H1 (cell line): Measurements from ENCODE around the gene KLHDC10. TPM values are rescaled to one million over a fixed set of nuclear protein-coding genes. Genes with fewer than 3 reads are reported as not detected.

ENCODE experiments used
- CTCF ChIA-PET: fragments of 300-600 bp; sonication (Branson Sonifier 250); formaldehyde crosslinking; loops from one replicate; lab custom pipeline; 2021; ENCODE audit not compliant: partially characterized antibody; lab: Charles Lee
- POLR2A ChIA-PET: fragments of 300-600 bp; sonication (Branson Sonifier 250); formaldehyde crosslinking; loops from one replicate; lab custom pipeline; 2021; ENCODE audit warnings: inconsistent platforms; ENCODE audit not compliant: partially characterized antibody; lab: Charles Lee
- DNase-seq, 2 experiments: peaks; one replicate each; pipeline versions ENCODE4 v3.0.0 to v3.0.0-alpha.2; 2010 to 2022; ENCODE audit warnings: low spot score in 2 of 2, low read depth in 1 of 2, mixed read lengths in 1 of 2
- FAIRE-seq: peaks from 2 replicates; lab custom pipeline; 2011; peaks lifted over from hg19 to GRCh38; lab: Jason Lieb, UNC
- H2AFZ ChIP-seq: 2 replicates; pipeline ENCODE4 v1.8.1; 2012; ENCODE audit warnings: low read length, inconsistent platforms
- H2AK5ac ChIP-seq: 2 replicates; pipeline ENCODE4 v1.6.1; 2013; ENCODE audit warnings: low read depth, low read length
- H2BK120ac ChIP-seq: replicated peaks from 2 replicates; pipeline ENCODE3; 2013; ENCODE audit warnings: low read depth, low read length, inconsistent platforms
- H2BK12ac ChIP-seq: 2 replicates; pipeline ENCODE4 v1.6.1; 2013; ENCODE audit warnings: low read depth, low read length
- H2BK15ac ChIP-seq: 2 replicates; pipeline ENCODE4 v1.6.1; 2013; ENCODE audit warnings: low read length
- H2BK20ac ChIP-seq: 2 replicates; pipeline ENCODE4 v1.6.1; 2013; ENCODE audit warnings: low read length
- H2BK5ac ChIP-seq: 2 replicates; pipeline ENCODE4 v1.6.1; 2013; ENCODE audit warnings: low read depth, low read length
- H3K14ac ChIP-seq: 2 replicates; pipeline ENCODE4 v1.6.1; 2013; ENCODE audit warnings: inconsistent platforms; ENCODE audit not compliant: insufficient read length
- H3K18ac ChIP-seq: 2 replicates; pipeline ENCODE4 v1.6.1; 2013; ENCODE audit warnings: low read length; ENCODE audit errors: extremely low read depth
- H3K23ac ChIP-seq: 2 replicates; pipeline ENCODE4 v1.6.1; 2013; ENCODE audit warnings: inconsistent platforms; ENCODE audit not compliant: insufficient read length
- H3K23me2 ChIP-seq: 2 replicates; pipeline ENCODE4 v1.6.1; 2013; ENCODE audit warnings: low read depth, low read length
- H3K27ac ChIP-seq: 2 replicates; pipeline ENCODE4 v1.6.1; 2011; ENCODE audit warnings: low read depth, low read length, inconsistent platforms
- H3K27me3 ChIP-seq, 4 experiments: replicated peaks in 1 of 4; 1 replicate in 1 of 4; 2 replicates in 3 of 4; pipeline versions ENCODE4 v1.6.1 to v1.8.1; 2011 to 2013; ENCODE audit warnings: low read length in 3 of 4, mild to moderate bottlenecking in 3 of 4, inconsistent platforms in 2 of 4, mixed read lengths in 2 of 4, moderate library complexity in 1 of 4; ENCODE audit not compliant: control insufficient read depth in 3 of 4, insufficient read depth in 3 of 4; ENCODE audit errors: extremely low read depth in 1 of 4
- H3K36me3 ChIP-seq, 4 experiments: 2 replicates each; pipeline versions ENCODE4 v1.6.1 to v1.8.1; 2011 to 2013; ENCODE audit warnings: mild to moderate bottlenecking in 4 of 4, low read length in 3 of 4, moderate library complexity in 2 of 4, control low read depth in 1 of 4, inconsistent platforms in 1 of 4; ENCODE audit not compliant: insufficient read depth in 4 of 4, control insufficient read depth in 2 of 4
- H3K4ac ChIP-seq: replicated peaks from 2 replicates; pipeline ENCODE3; 2013; ENCODE audit warnings: low read length, low read depth, mixed read lengths, inconsistent platforms; ENCODE audit not compliant: insufficient read length
- H3K4me1 ChIP-seq, 4 experiments: replicated peaks in 1 of 4; 1 replicate in 1 of 4; 2 replicates in 3 of 4; pipeline versions ENCODE4 v1.6.1 to v1.8.1; 2011 to 2013; ENCODE audit warnings: low read length in 3 of 4, inconsistent platforms in 2 of 4, mixed read lengths in 1 of 4; ENCODE audit not compliant: insufficient read depth in 4 of 4, control insufficient read depth in 3 of 4
- H3K4me2 ChIP-seq, 2 experiments: 2 replicates each; pipeline versions ENCODE4 v1.6.1 to v1.8.1; 2011 to 2013; ENCODE audit warnings: low read depth in 2 of 2, low read length in 2 of 2, control low read depth in 1 of 2, inconsistent platforms in 1 of 2, mild to moderate bottlenecking in 1 of 2; ENCODE audit not compliant: insufficient read depth in 1 of 2
- H3K4me3 ChIP-seq, 4 experiments: fragments of 200-600, 300-600 bp in 1 of 4; sonication (generic), shearing (Covaris generic), sonication (Bioruptor Twin) in 1 of 4; 2 replicates each; pipeline versions ENCODE4 v1.5.1 to v1.8.1; 2011 to 2016; ENCODE audit warnings: low read length in 4 of 4, low read depth in 3 of 4, control low read depth in 2 of 4, inconsistent platforms in 2 of 4, mild to moderate bottlenecking in 2 of 4, mixed read lengths in 1 of 4, moderate library complexity in 1 of 4; ENCODE audit not compliant: insufficient read depth in 2 of 4; ENCODE audit errors: extremely low read depth in 1 of 4
- H3K56ac ChIP-seq: replicated peaks from 2 replicates; pipeline ENCODE3; 2013; ENCODE audit warnings: low read depth, mild to moderate bottlenecking, mixed read lengths, low read length, inconsistent platforms; ENCODE audit not compliant: insufficient read length
- H3K79me1 ChIP-seq: 2 replicates; pipeline ENCODE4 v1.6.1; 2013; ENCODE audit warnings: low read depth, low read length, control low read depth
- H3K79me2 ChIP-seq, 2 experiments: 2 replicates each; pipeline versions ENCODE4 v1.6.1 to v1.8.1; 2012 to 2013; ENCODE audit warnings: low read length in 2 of 2, mild to moderate bottlenecking in 2 of 2, inconsistent platforms in 1 of 2; ENCODE audit not compliant: insufficient read depth in 2 of 2, control insufficient read depth in 1 of 2
- H3K9ac ChIP-seq, 4 experiments: replicated peaks in 1 of 4; 1 replicate in 1 of 4; 2 replicates in 3 of 4; pipeline versions ENCODE4 v1.6.1 to v1.8.1; 2011 to 2013; ENCODE audit warnings: low read depth in 3 of 4, low read length in 3 of 4, control low read depth in 2 of 4, mild to moderate bottlenecking in 2 of 4, moderate library complexity in 2 of 4, inconsistent platforms in 1 of 4; ENCODE audit errors: extremely low read depth in 1 of 4
- H3K9me3 ChIP-seq, 2 experiments: 2 replicates each; pipeline versions ENCODE4 v1.6.1 to v1.8.1; 2012 to 2013; ENCODE audit warnings: mild to moderate bottlenecking in 2 of 2, moderate library complexity in 2 of 2, control low read depth in 1 of 2, inconsistent platforms in 1 of 2, low read depth in 1 of 2, low read length in 1 of 2, mixed read lengths in 1 of 2; ENCODE audit not compliant: insufficient read depth in 2 of 2
- H4K20me1 ChIP-seq, 2 experiments: replicated peaks in 1 of 2; 2 replicates each; pipeline versions ENCODE3 to v1.8.1; 2011 to 2013; ENCODE audit warnings: inconsistent platforms in 2 of 2, low read length in 2 of 2, mild to moderate bottlenecking in 1 of 2; ENCODE audit not compliant: insufficient read depth in 2 of 2, control insufficient read depth in 1 of 2
- H4K5ac ChIP-seq: 2 replicates; pipeline ENCODE4 v1.6.1; 2013; ENCODE audit warnings: low read length, low read depth, mixed read lengths, inconsistent platforms; ENCODE audit not compliant: insufficient read length
- H4K8ac ChIP-seq: 2 replicates; pipeline ENCODE4 v1.8.0; 2013; ENCODE audit warnings: mild to moderate bottlenecking, moderate library complexity, low read length, inconsistent platforms; ENCODE audit not compliant: insufficient read depth; ENCODE audit errors: extremely low read depth
- H4K91ac ChIP-seq: replicated peaks from 2 replicates; pipeline ENCODE3; 2013; ENCODE audit warnings: low read length, mixed read lengths, inconsistent platforms; ENCODE audit not compliant: insufficient read length
- ATF2 ChIP-seq: IDR thresholded peaks from 2 replicates; pipeline ENCODE4 v1.6.1; 2012; ENCODE audit warnings: low read length, inconsistent platforms
- CHD1 ChIP-seq: IDR thresholded peaks from 2 replicates; pipeline ENCODE4 v1.6.1; 2012; ENCODE audit warnings: low read depth, low read length, improper control_type of control experiment
- EP300 ChIP-seq, 2 experiments: IDR thresholded peaks; 1 replicate in 1 of 2; 2 replicates in 1 of 2; pipeline ENCODE4 v1.6.1; 2011 to 2012; ENCODE audit warnings: low read depth in 2 of 2, low read length in 2 of 2, mild to moderate bottlenecking in 2 of 2, borderline replicate concordance in 1 of 2, inconsistent platforms in 1 of 2, moderate library complexity in 1 of 2
- JUND ChIP-seq: IDR thresholded peaks from 2 replicates; pipeline ENCODE4 v1.6.1; 2011; ENCODE audit warnings: mild to moderate bottlenecking, improper control_type of control experiment, low read length
- KDM1A ChIP-seq: fragments of 200-600, 300-600 bp; sonication (generic); IDR thresholded peaks from 2 replicates; pipeline ENCODE4 v1.7.1; 2016; ENCODE audit warnings: mild to moderate bottlenecking, low read length, borderline replicate concordance
- PHF8 ChIP-seq: fragments of 200-600 bp; sonication (generic); conservative IDR thresholded peaks from 2 replicates; pipeline ENCODE4 v1.7.1; 2012; ENCODE audit warnings: low read depth, mild to moderate bottlenecking, inconsistent platforms, low read length, moderate library complexity
- POLR2AphosphoS5 ChIP-seq: IDR thresholded peaks from 2 replicates; pipeline ENCODE4 v1.6.1; 2011; ENCODE audit warnings: low read depth, low read length
- SIX5 ChIP-seq: IDR thresholded peaks from 2 replicates; pipeline ENCODE4 v1.6.1; 2011; ENCODE audit warnings: mild to moderate bottlenecking, low read depth, low read length
- TAF7 ChIP-seq: optimal IDR thresholded peaks from 2 replicates; pipeline ENCODE3; 2011; ENCODE audit warnings: low read depth, mild to moderate bottlenecking, inconsistent platforms, low read length, moderate library complexity, borderline replicate concordance
- WGBS, 2 experiments: shearing (Covaris generic) in 1 of 2; methylation state at CpG; one replicate each; pipeline versions ENCODE4 v1.1.6 to v1.1.7; 2013 to 2015; ENCODE audit warnings: low lambda C conversion rate in 2 of 2, mixed read lengths in 2 of 2, inconsistent platforms in 1 of 2, low coverage in 1 of 2, missing lambda C conversion rate in 1 of 2; ENCODE audit not compliant: insufficient replicate concordance in 2 of 2, insufficient coverage in 1 of 2, insufficient read length in 1 of 2; ENCODE audit errors: extremely low coverage in 1 of 2, missing lambda C conversion rate in 1 of 2; 5-methylcytosine and 5-hydroxymethylcytosine counted together
- polyA plus RNA-seq, 7 experiments: library from polyadenylated mRNA; depleted of rRNA in 3 of 7; stranded (reverse) in 5 of 7; unstranded in 2 of 7; fragments of >200 nt in 5 of 7; fragments of 200-250 nt in 2 of 7; gene quantifications; 1 replicate in 5 of 7; 2 replicates in 1 of 7; 4 replicates in 1 of 7; pipeline versions ENCODE4 v1.2.1 to v1.2.3, GENCODE V29; 2011 to 2013; ENCODE audit warnings: missing spikeins in 2 of 7, mixed read lengths in 2 of 7
- total RNA-seq: library from RNA; stranded (reverse); fragmentation: NEBNext Ultra II Directional; extraction: Animal tissue kit (Norgen Biotek cat#: 25700); gene quantifications from 2 replicates; pipeline ENCODE4 v1.2.1, GENCODE V29; 2021

The KLHDC10 gene
- total and polyA plus RNA-seq, 2 of the 8 experiments (the other 6 are each of a cell fraction or from before 2014, with no cell fraction given) = 6.6 to 14.5 TPM

GRCh38 chr7:130141884-130142653 lies 71.7 kb downstream of the KLHDC10 start:
- peak overlapping the region in 2 of 4 experiments; percentile 82 to 90; a peak in 3 of 7 replicates for H3K9ac ChIP-seq
- no peaks in the 10 kb centered on the region for H3K79me2 ChIP-seq
- peak overlapping the region in 3 of 4 experiments; percentile 54 to 65 (median 56); a peak in 6 of 8 replicates for H3K4me3 ChIP-seq
- no peak for FAIRE-seq
- H3K56ac ChIP-seq = no peak overlapping the region
- H2AK5ac ChIP-seq = no peak overlapping the region
- H2BK20ac ChIP-seq = no peak overlapping the region
- H3K4me1 ChIP-seq = peaks cover 0 to 15% (median 13%) of the 10 kb centered on the region in 4 experiments; a peak in 6 of 7 replicates
- H3K27ac ChIP-seq = no peak overlapping the region; the same call in 1 of the 2 replicates
- ChIA-PET POLR2A (interaction anchor here (0.6 to 3.0 kb wide), 8 partner anchors 12 to 345 kb away, joined by 3 to 12 read pairs (median 4); partner anchors contain the start of gene TMEM209), CTCF (interaction anchor here (0.6 to 1.8 kb wide), 9 partner anchors 8 to 323 kb away, joined by 3 to 12 read pairs (median 3); no protein-coding TSS in a partner anchor)
- WGBS, 2 experiments = 82% methylated on average over 16 of the region's 17 CpGs; no CpG with 5 or more reads in 1 of the 2 experiments
- peak in 1 of 2 experiments; percentile 58 for DNase-seq
- no peak overlapping the region for H2AFZ ChIP-seq
- peaks cover 0 to 13% (median 8%) of the 10 kb centered on the region in 4 experiments; a peak in 5 of 7 replicates for H3K27me3 ChIP-seq
- no peak overlapping the region for H2BK120ac ChIP-seq
- no peaks in the 10 kb centered on the region for H3K36me3 ChIP-seq
- no peak overlapping the region for H2BK5ac ChIP-seq
- no peak overlapping the region for H3K14ac ChIP-seq
- peak overlapping the region; percentile 77 to 97 for H3K4me2 ChIP-seq
- H4K8ac ChIP-seq = peak overlapping the region; percentile 100; the same call in 1 of the 2 replicates
- H4K20me1 ChIP-seq = peaks cover 0 to 2% of the 10 kb centered on the region in 2 experiments
- peaks cover 6% of the 10 kb centered on the region; the same call in 1 of the 2 replicates for H3K23me2 ChIP-seq
- no peak overlapping the region; the same call in 1 of the 2 replicates for H2BK15ac ChIP-seq
- H4K5ac ChIP-seq = no peak overlapping the region
- H3K9me3 ChIP-seq = no peaks in the 10 kb centered on the region
- no peak overlapping the region for H4K91ac ChIP-seq
- H2BK12ac ChIP-seq = peak overlapping the region; percentile 30; the same call in 1 of the 2 replicates
- H3K4ac ChIP-seq = peak overlapping the region; percentile 8
- no peak overlapping the region for H3K23ac ChIP-seq
- peak overlapping the region; percentile 19; the same call in 1 of the 2 replicates for H3K18ac ChIP-seq
- H3K79me1 ChIP-seq = no peaks in the 10 kb centered on the region
- TF ChIP-seq CHD1 (no peak), PHF8 (no peak), KDM1A (no peak), POLR2AphosphoS5 (no peak), TAF7 (no peak), ATF2 (no peak), SIX5 (no peak), JUND (no peak), EP300 (IDR thresholded peaks at IDR 0.05; ENCODE audit: borderline replicate concordance in 1 of 2, low read depth in 2 of 2, low read length in 2 of 2) (no peak)
